T-helper 2 cell treated with Interferon-gamma antibody and Interleukin-4, amounts not matched to agents 5 μg/mL and 100 μg/mL, for 36 hours (primary cell): ENCODE results near the gene PXDN.

ENCODE experiments used
- DNase-seq: peaks from one replicate; pipeline ENCODE4 v3.0.0; 2021; ENCODE audit warnings: low spot score
- H3K27ac Mint-ChIP-seq: one replicate; pipeline ENCODE4 v1.8.0; 2021; ENCODE audit warnings: mild to moderate bottlenecking, mixed read lengths
- H3K27me3 Mint-ChIP-seq: one replicate; pipeline ENCODE4 v1.8.0; 2021; ENCODE audit warnings: low read depth, mixed read lengths
- H3K36me3 Mint-ChIP-seq: one replicate; pipeline ENCODE4 v1.8.0; 2021; ENCODE audit warnings: low read depth, mixed read lengths
- H3K4me1 Mint-ChIP-seq: one replicate; pipeline ENCODE4 v1.8.0; 2021; ENCODE audit warnings: low read depth, mixed read lengths
- H3K4me3 Mint-ChIP-seq: one replicate; pipeline ENCODE4 v1.8.0; 2022; ENCODE audit warnings: mild to moderate bottlenecking, moderate library complexity, mixed read lengths
- H3K9me3 Mint-ChIP-seq: one replicate; pipeline ENCODE4 v1.8.0; 2021; ENCODE audit warnings: mixed read lengths

PXDN gene

GRCh38 chr2:1585635-1586034, 158.7 kb downstream of the PXDN start:
- H3K4me3 Mint-ChIP-seq = no peak overlapping the region
- H3K27me3 Mint-ChIP-seq = no peaks in the 10 kb centered on the region
- H3K4me1 Mint-ChIP-seq = no peaks in the 10 kb centered on the region
- DNase-seq = no peak
- H3K36me3 Mint-ChIP-seq = no peaks in the 10 kb centered on the region
- no peak overlapping the region for H3K27ac Mint-ChIP-seq
- no peaks in the 10 kb centered on the region for H3K9me3 Mint-ChIP-seq

- Mint-ChIP-seq H3K27me3 (no peaks in the 10 kb centered on the region), H3K36me3 (no peaks in the 10 kb centered on the region), H3K4me1 (no peaks in the 10 kb centered on the region), H3K4me3 (no peak overlapping the region), H3K27ac (no peak overlapping the region), H3K9me3 (no peaks in the 10 kb centered on the region)
- no peak for DNase-seq
Observed at GRCh38 chr2:1584691-1585485, 159.4 kb downstream of the PXDN start.

- H3K36me3 Mint-ChIP-seq = no peaks in the 10 kb centered on the region
- H3K9me3 Mint-ChIP-seq = no peaks in the 10 kb centered on the region
- H3K4me3 Mint-ChIP-seq = no peak overlapping the region
- no peak overlapping the region for H3K27ac Mint-ChIP-seq
- no peaks in the 10 kb centered on the region for H3K27me3 Mint-ChIP-seq
- H3K4me1 Mint-ChIP-seq = no peaks in the 10 kb centered on the region
- no peak for DNase-seq
Observed at GRCh38 chr2:1584051-1584531, 160.2 kb downstream of the PXDN start.

- no peak for DNase-seq
- no peaks in the 10 kb centered on the region for H3K9me3 Mint-ChIP-seq
- H3K27ac Mint-ChIP-seq = no peak overlapping the region
- H3K27me3 Mint-ChIP-seq = no peaks in the 10 kb centered on the region
- no peaks in the 10 kb centered on the region for H3K36me3 Mint-ChIP-seq
- no peak overlapping the region for H3K4me3 Mint-ChIP-seq
- H3K4me1 Mint-ChIP-seq = no peaks in the 10 kb centered on the region
Observed at GRCh38 chr2:1582891-1583341, 161.4 kb downstream of the PXDN start.

- no peaks in the 10 kb centered on the region for H3K4me1 Mint-ChIP-seq
- no peaks in the 10 kb centered on the region for H3K9me3 Mint-ChIP-seq
- no peaks in the 10 kb centered on the region for H3K27me3 Mint-ChIP-seq
- H3K27ac Mint-ChIP-seq = no peak overlapping the region
- H3K4me3 Mint-ChIP-seq = no peak overlapping the region
- H3K36me3 Mint-ChIP-seq = no peaks in the 10 kb centered on the region
- no peak for DNase-seq
Observed at GRCh38 chr2:1581965-1582625, 162.2 kb downstream of the PXDN start.
